Ectodermal cell (in vitro differentiated cells): ENCODE measurements around the gene CXCL17.
"Not testable (repeated sequence)": the region's sequence is repeated elsewhere in the genome, so short reads cannot be mapped to it uniquely, and the experiment has no call there.

ENCODE experiments used
- H3K27ac ChIP-seq: 2 replicates; pipeline ENCODE4 v1.7.0; 2013; ENCODE audit warnings: mild to moderate bottlenecking, low read depth, low read length; ENCODE audit not compliant: insufficient read depth, poor library complexity, severe bottlenecking
- H3K27me3 ChIP-seq: 2 replicates; pipeline ENCODE4 v1.7.0; 2013; ENCODE audit warnings: mild to moderate bottlenecking, low read length; ENCODE audit not compliant: insufficient read depth, control insufficient read depth, poor library complexity, severe bottlenecking
- H3K36me3 ChIP-seq: one replicate; pipeline ENCODE4 v1.7.0; 2013; ENCODE audit warnings: low read length; ENCODE audit not compliant: control insufficient read depth, insufficient read depth
- H3K4me1 ChIP-seq: one replicate; pipeline ENCODE4 v1.7.0; 2013; ENCODE audit warnings: low read length; ENCODE audit not compliant: control insufficient read depth, insufficient read depth
- H3K4me3 ChIP-seq: 2 replicates; pipeline ENCODE4 v1.7.0; 2013; ENCODE audit warnings: low read depth, low read length, control low read depth; ENCODE audit not compliant: insufficient read depth
- H3K9me3 ChIP-seq: 2 replicates; pipeline ENCODE4 v1.7.0; 2013; ENCODE audit warnings: mild to moderate bottlenecking, low read length, moderate library complexity; ENCODE audit not compliant: control insufficient read depth
- WGBS, 2 experiments: methylation state at CpG; one replicate each; pipeline ENCODE4 v1.1.7; 2013; ENCODE audit warnings: missing lambda C conversion rate in 2 of 2; 5-methylcytosine and 5-hydroxymethylcytosine counted together

The CXCL17 gene

DNA sequence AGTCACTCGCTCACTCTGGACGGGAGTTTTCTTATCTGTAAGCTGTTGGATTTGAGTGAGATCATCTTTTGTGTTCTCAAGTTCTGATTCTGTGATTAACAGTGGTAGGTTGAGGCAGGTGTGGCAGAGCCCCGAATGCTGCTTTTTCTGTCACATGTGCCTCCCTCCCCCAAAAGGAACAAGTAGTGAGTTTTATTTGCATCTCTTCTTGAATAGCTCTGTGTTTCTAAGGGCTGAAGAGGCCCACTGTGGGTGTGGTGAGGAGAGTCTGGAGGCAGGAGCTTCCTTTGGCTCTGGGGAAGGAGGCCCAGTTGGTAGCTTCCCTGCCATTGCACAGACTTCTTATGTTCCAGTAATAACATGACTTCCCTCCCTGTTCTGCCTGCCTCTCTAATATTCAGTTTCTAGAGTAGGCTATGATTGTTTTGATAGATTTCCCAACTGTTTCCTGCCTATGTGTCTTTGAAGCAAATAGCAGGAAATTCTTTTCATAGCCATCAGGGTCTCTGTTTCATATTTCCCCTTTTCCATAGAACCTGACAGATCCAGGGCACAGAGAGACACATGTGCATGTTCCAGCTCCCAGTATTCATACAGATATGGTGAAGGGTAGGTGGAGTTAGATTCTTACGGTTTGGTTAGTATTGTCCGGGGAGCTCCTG lies 23.9 kb upstream of the CXCL17 start:
- Histone ChIP-seq H3K4me3 (no peak overlapping the region), H3K9me3 (no peaks in the 10 kb centered on the region), H3K36me3 (no peaks in the 10 kb centered on the region), H3K27me3 (no peaks in the 10 kb centered on the region), H3K4me1 (no peaks in the 10 kb centered on the region), H3K27ac (no peak overlapping the region)
- WGBS, 2 experiments = 86 to 90% methylated on average over 5 of the region's 5 CpGs

DNA sequence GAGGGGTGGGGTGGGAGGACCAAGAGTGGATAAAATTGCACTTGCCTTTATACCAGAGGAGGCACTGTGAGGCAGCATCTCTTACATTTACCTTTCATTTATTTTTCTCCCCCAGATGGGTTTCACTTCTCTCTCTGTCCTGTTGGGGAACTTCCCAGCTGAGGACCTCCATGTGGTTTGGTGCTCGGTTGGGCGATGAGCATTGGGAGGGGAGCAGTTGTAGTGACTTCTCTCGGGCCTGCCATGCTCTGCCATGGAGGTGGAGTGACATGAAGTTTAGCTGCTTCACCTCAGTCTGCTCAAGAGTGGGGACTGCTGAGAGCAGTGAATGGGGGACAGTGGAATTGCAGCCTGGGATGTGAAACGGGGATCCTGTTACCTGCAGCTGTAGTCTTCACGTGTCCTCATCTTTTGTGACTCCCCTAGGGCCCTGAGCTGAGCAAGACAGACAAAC lies 23.1 kb upstream of the CXCL17 start:
- Histone ChIP-seq H3K27me3 (no peaks in the 10 kb centered on the region), H3K9me3 (no peaks in the 10 kb centered on the region), H3K36me3 (no peaks in the 10 kb centered on the region), H3K4me1 (no peaks in the 10 kb centered on the region), H3K4me3 (no peak overlapping the region), H3K27ac (no peak overlapping the region)
- WGBS, 2 experiments = 85 to 92% methylated on average over 5 of the region's 5 CpGs

- no peaks in the 10 kb centered on the region for H3K4me1 ChIP-seq
- H3K27ac ChIP-seq = no peak overlapping the region
- H3K27me3 ChIP-seq = no peaks in the 10 kb centered on the region
- WGBS, 2 experiments = 93% methylated on average over 4 of the region's 4 CpGs
- no peaks in the 10 kb centered on the region for H3K36me3 ChIP-seq
- H3K9me3 ChIP-seq = no peaks in the 10 kb centered on the region
- H3K4me3 ChIP-seq = no peak overlapping the region
Observed at GRCh38 chr19:42461700-42462324, 19.1 kb upstream of the CXCL17 start.

DNA sequence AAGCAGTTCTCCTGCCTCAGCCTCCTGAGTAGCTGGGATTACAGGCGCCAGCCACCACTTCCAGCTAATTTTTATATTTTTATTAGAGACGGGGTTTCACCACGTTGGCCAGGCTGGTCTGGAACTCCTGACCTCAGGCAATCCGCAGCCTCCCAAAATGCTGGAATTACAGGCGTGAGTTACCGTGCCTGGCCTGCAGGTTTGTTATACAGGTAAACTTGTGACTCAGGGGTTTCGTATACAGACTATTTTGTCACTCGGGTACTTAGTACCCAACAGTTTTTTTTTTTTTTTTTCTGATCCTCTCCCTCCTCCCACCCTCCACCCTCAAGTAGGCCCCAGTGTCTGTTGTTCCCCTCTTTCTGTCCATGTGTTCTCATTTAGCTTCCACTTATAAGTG lies 18.5 kb upstream of the CXCL17 start:
- H3K4me3 ChIP-seq, H3K27ac ChIP-seq, H3K36me3 ChIP-seq, H3K9me3 ChIP-seq, H3K4me1 ChIP-seq, H3K27me3 ChIP-seq: not testable (repeated sequence)
- 95 to 96% methylated on average over 8 of the region's 8 CpGs for WGBS, 2 experiments

GRCh38 chr19:42459926-42460325 lies 17.2 kb upstream of the CXCL17 start:
- H3K4me3 ChIP-seq = no peak overlapping the region
- 94% methylated on average over 2 of the region's 2 CpGs for WGBS, 2 experiments
- no peaks in the 10 kb centered on the region for H3K36me3 ChIP-seq
- H3K4me1 ChIP-seq = peaks cover 2% of the 10 kb centered on the region
- H3K27me3 ChIP-seq = no peaks in the 10 kb centered on the region
- no peak overlapping the region for H3K27ac ChIP-seq
- no peaks in the 10 kb centered on the region for H3K9me3 ChIP-seq

DNA sequence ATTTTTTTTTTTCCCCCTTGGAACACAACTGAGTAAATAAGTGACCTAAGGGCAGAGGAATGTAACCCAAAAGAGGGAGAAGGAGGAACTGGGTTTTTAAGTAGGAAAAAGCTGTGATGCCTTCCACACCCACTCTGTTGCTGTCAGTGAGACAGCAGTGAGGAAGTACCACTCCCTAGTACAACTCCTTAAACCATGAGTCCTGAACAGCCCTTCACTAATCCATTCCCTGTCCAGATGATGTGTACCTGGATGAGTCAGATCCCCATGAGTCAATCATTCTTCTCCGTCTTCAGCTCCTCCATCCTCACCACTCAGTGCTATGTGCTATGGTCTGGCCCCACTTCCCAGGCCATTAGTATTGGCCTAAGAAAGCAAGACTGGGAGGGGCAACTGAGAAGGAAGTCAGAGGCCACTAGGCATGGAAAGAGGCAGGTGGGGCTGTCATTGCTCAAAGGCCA lies 12.9 kb upstream of the CXCL17 start:
- Histone ChIP-seq H3K27me3 (no peaks in the 10 kb centered on the region), H3K9me3 (no peaks in the 10 kb centered on the region), H3K4me3 (no peak overlapping the region), H3K36me3 (no peaks in the 10 kb centered on the region), H3K27ac (no peak overlapping the region), H3K4me1 (peaks cover 2% of the 10 kb centered on the region)
- 88 to 100% methylated on average over 1 of the region's 1 CpG for WGBS, 2 experiments

- Histone ChIP-seq H3K9me3 (no peaks in the 10 kb centered on the region), H3K36me3 (no peaks in the 10 kb centered on the region), H3K27me3 (no peaks in the 10 kb centered on the region), H3K4me3 (no peak overlapping the region), H3K27ac (no peak overlapping the region), H3K4me1 (peaks cover 2% of the 10 kb centered on the region)
- 90 to 96% methylated on average over 2 of the region's 2 CpGs for WGBS, 2 experiments
Observed at GRCh38 chr19:42455086-42455485, 12.3 kb upstream of the CXCL17 start.

DNA sequence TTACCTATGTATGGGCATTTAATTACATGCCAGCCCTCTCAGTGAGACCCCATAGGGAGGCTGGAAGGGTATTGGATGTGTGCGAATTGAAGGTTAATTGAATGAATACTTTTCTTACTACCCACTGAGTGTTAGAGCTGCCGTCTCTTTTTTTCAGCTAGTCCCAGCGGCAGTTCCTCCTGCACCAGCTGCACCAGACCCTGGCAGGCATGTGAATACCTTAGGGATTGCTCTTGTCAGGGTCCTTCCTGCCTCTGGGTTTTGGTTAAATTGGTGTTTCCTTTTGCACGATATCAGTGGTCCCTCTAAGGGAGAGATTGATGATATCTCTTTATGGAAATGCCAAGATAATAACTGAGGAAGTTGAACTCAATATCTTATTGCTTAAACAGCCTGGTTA lies 9.8 kb upstream of the CXCL17 start:
- Histone ChIP-seq H3K4me3 (no peak overlapping the region), H3K27ac (no peak overlapping the region), H3K36me3 (no peaks in the 10 kb centered on the region), H3K9me3 (no peaks in the 10 kb centered on the region), H3K27me3 (no peaks in the 10 kb centered on the region), H3K4me1 (peaks cover 2% of the 10 kb centered on the region)
- WGBS, 2 experiments = 38 to 45% methylated on average over 3 to 4 of the region's 4 CpGs

GRCh38 chr19:42450314-42450934 lies 7.7 kb upstream of the CXCL17 start:
- Histone ChIP-seq H3K4me3 (no peak overlapping the region), H3K9me3 (no peaks in the 10 kb centered on the region), H3K27ac (no peak overlapping the region), H3K4me1 (no peaks in the 10 kb centered on the region), H3K36me3 (no peaks in the 10 kb centered on the region), H3K27me3 (no peaks in the 10 kb centered on the region)
- 3 to 4% methylated on average over 3 of the region's 3 CpGs for WGBS, 2 experiments

DNA sequence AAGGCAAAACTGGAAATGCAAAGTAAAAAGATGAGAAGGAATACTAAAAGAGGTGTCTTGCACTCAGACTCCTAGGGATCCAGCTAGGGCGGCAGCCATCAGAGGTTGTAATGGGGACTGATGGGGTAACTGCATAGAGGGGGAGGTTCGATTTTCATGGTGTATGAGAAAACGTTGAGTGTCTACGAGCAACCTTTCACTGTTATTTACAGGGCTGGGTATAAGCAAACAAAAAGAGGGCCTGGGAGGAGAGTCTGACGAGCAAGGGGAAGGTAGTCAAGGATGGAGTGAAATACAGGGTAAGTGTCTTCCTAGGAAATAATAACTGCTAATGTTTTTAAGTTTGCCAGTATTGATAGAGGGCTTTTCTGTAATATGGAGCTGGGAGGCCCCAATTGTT lies 5.6 kb upstream of the CXCL17 start:
- not testable (repeated sequence) for H3K27me3 ChIP-seq, H3K27ac ChIP-seq, H3K4me3 ChIP-seq, H3K9me3 ChIP-seq, H3K36me3 ChIP-seq, H3K4me1 ChIP-seq
- WGBS, 2 experiments = 87 to 88% methylated on average over 5 of the region's 5 CpGs
